HL-60 (cell line): ENCODE results near the gene CDH1.

Source experiments
- CTCF ChIP-seq: IDR thresholded peaks from one replicate; pipeline ENCODE4 v1.5.1; 2011; ENCODE audit warnings: low read length, control low read depth, inconsistent platforms; ENCODE audit not compliant: insufficient read depth
- GABPA ChIP-seq: IDR thresholded peaks from 2 replicates; pipeline ENCODE4 v1.6.1; 2012; ENCODE audit warnings: low read depth

- TF ChIP-seq CTCF (no peak), GABPA (no peak)
Measured at GRCh38 chr16:68768771-68769170, 31.7 kb downstream of the CDH1 start.
